GM21723 (cell line): Measurements from ENCODE around the gene GH1.
"Not testable (repeated sequence)": the region's sequence is repeated elsewhere in the genome, so short reads cannot be mapped to it uniquely, and the experiment has no call there.

Source experiments
- ATAC-seq: cut with Tn5 transposase; IDR thresholded peaks from one replicate; pipeline ENCODE4 v1.9.1; 2021; ENCODE audit warnings: mild to moderate bottlenecking, moderate library complexity; ENCODE audit not compliant: unreplicated experiment

The GH1 gene

DNA sequence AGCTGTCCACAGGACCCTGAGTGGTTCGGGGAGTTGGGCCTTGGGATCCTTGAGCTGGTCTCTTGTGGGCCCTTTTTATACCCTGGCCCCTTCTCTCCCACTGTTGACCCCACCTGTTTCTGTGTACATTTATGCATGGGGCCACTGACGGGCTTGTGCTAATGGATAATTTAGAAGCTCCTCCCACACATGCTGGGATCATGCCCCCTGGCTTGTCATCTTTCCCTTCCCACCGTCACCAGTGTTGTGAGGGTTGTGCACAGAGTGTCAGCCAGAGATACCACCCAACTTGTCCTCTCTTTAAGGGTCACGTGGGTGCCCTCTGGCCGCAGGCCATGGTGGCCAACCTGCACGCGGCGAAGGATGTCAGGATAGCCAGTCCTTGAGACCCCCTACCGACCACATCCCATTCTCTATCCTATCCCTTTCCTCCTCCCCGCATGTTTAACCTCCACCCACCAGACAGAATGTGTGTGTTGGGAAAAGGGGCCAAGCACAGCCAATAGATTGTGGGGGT lies at the start of gene GH1:
GH1 (minus strand) TSS at position 51 of the 517 bp plus-strand sequence. CDS start 63 bp downstream, outside the sequence.
- ATAC-seq, result not testable (repeated sequence)

DNA sequence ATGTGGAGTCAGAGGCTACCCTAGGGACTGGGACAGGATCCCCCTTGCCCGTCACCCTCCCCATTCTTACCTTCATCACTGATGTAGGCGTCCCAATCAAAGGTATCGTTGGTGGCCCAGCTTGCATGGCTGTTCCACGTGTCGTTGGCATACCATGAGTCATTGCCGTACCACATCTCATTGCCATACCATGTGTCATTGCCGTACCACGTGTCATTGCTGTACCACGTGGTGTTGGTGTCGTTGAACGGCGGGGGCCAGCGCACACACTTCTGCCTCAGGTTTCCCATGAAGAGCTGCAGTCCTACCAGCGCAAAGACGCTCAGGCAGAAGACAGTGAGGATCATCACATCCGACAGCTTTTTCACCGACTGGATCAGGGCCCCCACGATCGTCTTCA lies 49.3 kb upstream of the GH1 start:
- ATAC-seq, result no peak

DNA sequence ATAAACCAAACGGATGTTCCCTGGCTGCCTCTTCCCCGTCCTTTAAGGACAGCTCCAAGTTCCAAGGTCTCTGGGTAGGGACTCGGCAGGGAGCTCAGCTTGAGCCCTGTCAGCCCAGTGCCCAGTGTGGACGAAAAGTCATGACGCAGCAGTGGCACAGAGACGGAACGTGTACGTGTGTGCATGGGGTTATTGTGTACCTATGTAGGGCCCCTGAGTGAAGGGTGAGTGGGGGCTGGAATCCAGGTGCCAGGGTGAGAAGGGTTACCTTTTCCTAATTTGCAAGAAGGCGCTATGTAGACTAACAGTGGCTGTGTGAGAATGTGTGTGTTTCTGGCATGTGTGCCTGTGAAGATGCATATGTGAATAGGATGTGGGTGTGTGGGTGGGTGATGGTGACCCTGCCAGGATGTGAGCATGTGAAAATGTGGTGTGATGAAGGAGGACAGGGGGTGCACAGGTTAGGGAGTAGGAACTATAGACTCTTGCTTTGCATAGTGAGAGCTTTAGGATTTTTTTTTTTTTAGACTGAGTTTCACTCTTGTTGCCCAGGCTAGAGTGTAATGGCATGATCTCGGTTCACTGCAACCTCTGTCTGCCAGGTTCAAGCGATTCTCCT lies 48.1 kb upstream of the GH1 start:
- no peak for ATAC-seq

DNA sequence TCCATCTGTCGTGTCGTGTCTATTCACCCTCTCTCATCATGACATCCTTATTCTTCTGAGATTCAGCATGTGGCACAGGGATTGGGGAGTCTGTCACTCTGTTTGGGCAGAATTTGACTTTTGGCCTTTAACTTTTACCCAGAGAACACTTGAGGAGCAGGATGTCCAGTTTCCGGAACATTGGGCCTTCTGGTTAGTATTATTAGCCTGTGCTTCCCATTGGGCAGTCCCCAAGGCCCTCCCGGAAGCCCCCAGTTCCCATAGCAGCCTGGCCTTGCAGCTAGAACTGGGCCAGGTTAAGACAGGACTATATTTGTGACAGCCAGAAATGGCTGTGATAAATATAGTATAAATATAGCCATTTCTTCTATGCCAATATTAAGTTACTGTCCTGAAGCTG lies 44.5 kb upstream of the GH1 start:
- ATAC-seq, result no peak

DNA sequence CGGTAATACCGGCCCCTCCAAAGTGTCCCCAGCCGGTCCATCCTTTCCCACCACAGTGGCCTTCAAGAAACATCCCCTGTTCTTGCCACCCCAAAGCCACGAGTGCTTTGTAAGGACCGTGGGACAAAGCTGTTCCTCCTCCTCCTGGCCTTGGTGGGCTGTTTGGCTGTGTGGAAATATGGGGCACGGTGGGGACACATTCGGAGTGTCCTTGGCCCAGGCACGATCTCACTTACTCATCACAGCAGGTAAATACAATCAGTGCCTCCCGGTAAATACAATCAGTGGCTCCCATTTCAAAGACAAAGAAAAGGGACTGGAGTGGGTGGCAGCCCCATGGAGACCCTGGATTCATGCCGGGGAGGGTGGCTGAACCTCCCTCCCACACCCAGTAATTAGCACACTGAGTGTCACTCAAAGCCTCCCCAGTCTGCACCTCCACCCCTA lies 43.7 kb upstream of the GH1 start:
- no peak for ATAC-seq

DNA sequence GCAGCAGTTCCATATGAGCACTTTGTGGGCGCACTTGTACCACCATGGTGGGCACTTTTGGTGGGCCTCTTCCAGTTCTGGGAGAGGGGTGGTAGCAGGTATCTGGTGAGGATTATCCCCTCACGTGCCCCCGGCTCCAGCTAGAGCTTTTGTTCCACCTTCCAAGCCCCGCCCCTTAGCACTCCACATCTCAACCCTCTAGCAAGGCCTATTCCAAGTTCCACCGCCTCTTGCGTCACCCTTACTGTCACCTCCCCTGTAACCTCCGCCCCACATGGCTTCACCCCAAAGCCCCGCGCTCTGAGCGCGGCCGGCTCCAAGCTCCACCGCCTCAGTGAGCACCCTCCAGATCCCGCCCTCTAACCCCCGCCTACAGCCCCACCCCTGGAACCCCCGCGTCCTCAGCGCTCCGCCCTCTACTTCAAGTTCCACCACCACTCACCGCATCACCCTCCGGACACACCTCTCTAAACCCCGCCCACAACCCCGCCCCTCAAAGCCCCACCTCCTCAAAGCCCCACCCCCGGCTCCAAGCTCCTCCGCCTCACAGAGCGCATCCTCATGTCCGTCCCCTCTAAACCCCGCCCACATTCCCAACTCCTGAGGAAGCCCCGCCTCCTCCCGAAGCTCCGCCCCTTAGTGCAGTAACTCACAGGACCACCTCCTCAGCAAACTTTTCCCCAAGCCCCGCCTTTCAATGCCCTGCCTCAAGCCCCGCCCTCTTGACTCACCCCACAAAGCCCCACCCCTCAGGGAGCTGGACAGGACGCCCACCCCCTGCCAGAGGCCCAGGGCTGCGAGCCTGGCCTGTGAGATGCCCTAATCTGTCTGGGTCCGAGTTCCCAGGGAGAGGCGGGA lies 42.9 kb upstream of the GH1 start:
- no peak for ATAC-seq

DNA sequence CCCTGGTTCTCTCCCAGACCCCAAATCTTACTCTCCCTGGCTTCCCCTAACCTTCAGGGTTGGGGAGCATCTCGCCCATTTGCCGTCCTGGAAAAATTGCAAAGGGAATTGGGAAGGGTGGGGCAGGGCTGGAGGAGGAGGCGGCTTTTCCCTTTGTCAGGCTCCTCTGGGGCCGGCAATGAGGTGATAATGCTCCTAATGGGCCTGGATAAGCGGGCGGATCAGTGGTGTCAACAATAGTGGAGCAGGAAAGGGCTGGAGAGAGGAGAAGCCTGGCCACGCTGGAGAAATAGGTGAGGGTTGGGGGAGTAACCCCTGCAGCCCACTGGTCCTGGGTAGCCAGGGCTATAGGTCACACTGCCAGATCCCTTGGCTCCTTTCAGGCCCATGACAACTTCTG lies 41.8 kb upstream of the GH1 start:
- no peak for ATAC-seq

DNA sequence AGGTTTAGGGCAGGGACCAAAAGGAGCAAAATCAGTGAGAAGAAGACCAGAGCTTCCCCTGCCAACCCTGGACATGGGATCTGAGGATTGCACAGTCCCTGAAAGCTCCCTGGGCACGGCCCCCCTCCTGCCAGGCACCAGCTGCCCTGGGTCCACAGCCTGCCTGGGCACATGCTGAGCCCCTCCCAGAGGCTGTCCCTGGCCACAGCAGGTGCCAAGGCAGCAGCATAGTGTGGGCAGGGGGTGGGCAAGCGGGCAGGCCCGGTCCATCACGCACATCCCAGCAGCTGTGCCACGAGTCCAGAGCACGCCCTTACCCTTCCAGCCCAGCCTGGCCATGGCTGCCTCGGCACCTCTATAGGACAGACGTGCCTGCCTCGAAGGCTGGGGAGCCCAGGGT lies 41.4 kb upstream of the GH1 start:
- no peak for ATAC-seq

DNA sequence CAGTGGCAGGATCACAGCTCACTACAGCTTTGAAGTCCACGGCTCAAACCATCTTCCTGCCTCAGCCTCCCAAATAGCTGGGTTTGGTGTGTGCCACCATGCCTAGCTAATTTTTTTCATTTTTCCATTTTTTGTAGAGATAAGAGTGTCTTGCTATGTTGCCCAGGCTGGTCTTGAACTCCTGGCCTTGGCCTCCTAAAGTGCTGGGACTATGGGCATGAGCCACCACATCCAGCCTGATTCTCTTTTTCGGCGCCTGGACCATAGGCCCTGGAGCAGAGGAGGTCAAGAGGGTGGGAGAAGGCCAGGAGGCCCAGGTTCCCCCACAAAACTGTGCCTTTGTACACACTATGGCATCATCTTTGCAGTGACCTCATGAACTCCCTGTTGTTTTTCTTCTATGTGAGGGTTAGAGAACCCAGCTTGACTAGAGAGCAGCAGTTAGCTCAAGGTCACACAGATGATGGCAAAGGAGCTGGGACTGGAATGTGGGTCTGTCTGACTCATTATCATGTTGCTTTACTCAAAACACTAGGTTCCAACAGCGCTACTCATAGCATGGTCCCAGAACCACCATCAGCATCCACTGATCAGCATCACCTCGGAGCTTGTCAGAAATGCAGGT lies 37.8 kb upstream of the GH1 start:
- no peak for ATAC-seq

DNA sequence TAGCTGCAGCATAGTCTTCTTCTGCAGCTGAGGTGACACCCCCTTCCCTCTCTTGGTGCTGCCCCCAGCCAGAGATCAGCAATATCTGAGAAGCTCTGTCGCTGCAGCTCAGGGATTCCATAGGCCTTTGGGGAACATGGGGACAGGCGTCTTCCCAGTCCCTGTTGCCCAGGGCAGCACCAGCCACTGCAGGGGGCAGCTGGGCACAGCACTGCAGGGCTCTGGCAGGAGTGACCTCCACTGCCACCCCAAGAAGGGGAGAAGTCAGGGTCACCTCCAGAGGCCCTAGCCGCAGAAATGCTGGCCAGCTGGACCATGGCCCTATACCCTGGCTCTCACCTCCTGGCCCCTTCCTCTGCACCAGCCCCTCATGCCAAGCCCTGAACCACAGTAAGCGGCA lies 37.2 kb upstream of the GH1 start:
- ATAC-seq, result no peak

- no peak for ATAC-seq
Measured at GRCh38 chr17:63955232-63955631, 36.6 kb upstream of the GH1 start.

DNA sequence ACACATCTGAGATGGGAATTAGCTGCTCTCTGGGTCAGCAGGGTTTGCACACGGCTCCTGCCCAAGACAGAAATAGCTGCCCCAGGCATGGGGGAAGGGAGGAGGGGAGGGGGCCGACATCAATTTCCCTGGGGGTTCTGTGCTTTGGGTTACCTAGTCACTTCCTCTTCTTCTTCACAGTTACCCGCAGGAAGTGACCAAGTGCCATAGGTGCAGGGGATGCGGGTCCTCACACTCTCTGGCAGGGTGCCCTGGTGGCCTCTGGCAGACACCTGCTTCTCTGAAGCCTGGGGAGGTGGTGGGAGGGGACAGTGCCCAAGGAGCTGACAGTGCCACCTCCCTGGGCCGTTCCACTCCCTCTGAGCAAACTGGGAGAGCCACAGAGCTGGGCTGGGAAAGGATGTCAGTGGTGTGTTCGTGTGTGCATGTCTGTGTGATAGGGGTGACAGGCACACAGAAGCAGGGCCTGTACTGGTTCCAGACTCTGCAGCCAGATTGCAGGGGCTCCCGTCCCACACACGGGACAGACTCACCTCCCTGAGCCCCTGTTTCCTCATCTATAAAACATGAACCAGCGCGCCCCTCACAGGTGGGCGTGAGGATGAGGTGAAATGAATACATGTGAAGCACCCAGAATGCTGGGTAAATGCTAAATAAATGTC lies 35.9 kb upstream of the GH1 start:
- ATAC-seq, result no peak

- no peak for ATAC-seq
Measured at GRCh38 chr17:63950940-63951907, 32.6 kb upstream of the GH1 start.

DNA sequence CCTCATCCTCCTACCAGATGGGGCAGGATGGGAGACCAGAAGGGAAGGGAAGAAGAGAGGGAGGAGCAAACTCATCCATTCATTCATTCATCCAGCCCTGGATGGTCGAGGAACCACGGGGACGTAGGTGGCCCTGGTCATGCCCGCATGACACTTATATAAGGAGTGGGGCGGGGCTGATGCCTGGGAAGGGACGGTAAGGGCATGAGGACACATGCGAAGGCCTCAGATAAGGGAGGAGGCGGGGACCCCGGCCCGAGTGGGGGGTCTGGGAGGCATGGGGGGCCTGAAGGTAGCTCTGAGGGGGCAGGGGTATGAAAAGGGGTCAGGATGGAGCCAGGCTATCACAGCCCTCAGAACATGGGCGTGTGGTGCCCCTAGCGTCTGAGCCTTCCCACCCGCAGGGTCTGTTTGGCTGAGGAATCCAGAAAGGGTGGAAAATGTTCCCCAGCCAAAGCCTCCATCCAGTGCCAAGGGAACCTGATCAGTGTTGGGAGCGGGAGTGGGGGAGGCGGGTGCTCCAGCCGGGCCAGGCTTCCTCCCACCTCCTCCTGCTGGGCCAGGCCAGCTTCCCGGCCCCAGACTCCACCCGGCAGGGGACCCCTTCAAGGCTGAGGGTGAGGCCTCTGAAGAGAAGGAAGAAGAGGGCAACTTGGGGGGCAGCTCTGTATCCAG lies 31.1 kb upstream of the GH1 start:
- ATAC-seq, result no peak

DNA sequence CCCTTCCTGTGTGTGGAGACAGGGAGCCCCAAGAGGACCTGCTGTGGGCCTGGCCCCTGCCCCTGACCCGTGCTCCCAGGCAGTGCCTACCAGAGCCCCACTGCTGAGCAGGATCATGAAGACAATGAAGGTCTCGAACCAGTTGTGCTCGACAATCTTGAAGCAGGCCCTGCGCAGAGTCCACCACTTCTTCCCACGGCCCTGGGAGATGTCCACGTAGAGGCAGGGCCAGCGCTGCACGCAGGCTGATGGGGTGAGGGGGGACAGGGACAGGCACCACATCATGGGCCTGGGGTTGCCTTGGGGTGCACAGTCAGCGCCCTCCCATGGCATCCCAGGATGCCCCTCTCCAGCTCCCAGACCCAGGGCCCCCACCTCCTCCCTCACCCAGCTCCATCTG lies 29.9 kb upstream of the GH1 start:
- no peak for ATAC-seq

GRCh38 chr17:63947711-63948330 lies 29.2 kb upstream of the GH1 start:
- ATAC-seq, result no peak

DNA sequence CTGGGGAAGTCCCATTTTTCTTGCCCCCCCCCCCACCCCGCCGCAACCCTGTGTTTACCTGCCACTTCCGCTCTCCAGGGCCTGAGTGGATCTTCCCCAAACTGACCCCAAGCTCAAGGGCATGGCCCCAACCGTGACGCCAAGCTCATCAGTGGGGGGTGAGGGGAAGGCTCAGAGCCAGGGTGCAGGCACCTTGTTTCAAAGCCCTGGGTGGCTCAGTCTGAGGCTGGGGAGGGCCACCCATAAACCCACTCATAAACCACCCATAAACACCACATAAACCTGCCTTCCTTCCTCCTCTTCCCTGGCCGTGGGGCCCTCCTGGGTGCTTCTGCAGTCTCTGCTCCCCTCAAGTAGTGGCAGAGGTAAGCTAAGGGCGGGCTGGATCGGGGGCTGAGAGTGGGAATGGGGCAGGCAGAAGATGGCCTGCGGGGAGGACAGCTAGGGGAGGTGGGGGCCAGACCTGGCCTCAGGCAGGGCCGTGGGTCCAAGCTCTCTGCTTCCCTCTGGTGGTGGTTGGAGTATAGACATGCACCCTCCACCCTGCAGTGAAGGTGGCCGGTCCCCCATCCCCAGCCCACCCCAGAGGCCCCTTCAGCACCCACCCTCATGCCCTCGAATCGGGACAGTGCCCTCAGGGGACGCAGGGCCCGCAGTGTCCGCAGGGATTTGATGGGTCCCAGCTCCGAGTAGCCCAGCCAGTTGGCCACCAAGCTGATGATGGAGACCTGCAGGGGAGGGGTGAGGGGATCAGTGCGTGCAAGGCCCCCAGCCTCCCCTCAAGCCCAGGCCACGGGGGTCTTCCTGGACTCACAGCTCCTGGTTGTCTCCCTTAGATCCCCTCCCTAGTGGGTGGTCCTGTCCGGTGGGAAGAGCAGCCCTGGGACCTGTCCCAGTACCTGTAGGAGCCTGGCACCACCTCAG lies 28.1 kb upstream of the GH1 start:
- ATAC-seq, result peak; percentile 71
